Hepatocyte (in vitro differentiated cells): ENCODE data around the gene MAGI1.

Experiments
- CTCF ChIP-seq: fragments of 200-600 bp; sonication (generic); IDR thresholded peaks from 2 replicates; pipeline ENCODE4 v1.5.1; 2016; ENCODE audit warnings: antibody characterized with exemption, mild to moderate bottlenecking; ENCODE audit not compliant: poor library complexity
- EZH2 ChIP-seq: fragments of 200-600 bp; sonication (generic); IDR thresholded peaks from 2 replicates; pipeline ENCODE4 v1.6.1; 2016; ENCODE audit warnings: antibody characterized with exemption, mild to moderate bottlenecking, borderline replicate concordance
- EZH2phosphoT487 ChIP-seq: fragments of 200-600 bp; sonication (generic); IDR thresholded peaks from one replicate; pipeline ENCODE4 v1.6.1; 2018; ENCODE audit warnings: antibody characterized with exemption, mild to moderate bottlenecking, low read depth, moderate library complexity; ENCODE audit not compliant: unreplicated experiment, severe bottlenecking

- TF ChIP-seq CTCF = no peak
- TF ChIP-seq EZH2 = no peak
- TF ChIP-seq EZH2phosphoT487 = no peak
Measured at GRCh38 chr3:65734792-65735191, 303.9 kb downstream of the MAGI1 start.
